Upper lobe of left lung (tissue), 4 donors: ENCODE results near the gene RNF208.

ENCODE experiments used
- EP300 ChIP-seq, 4 donors: sonication (generic); formaldehyde crosslinking; IDR thresholded peaks; one replicate each; pipeline ENCODE4 v1.5.1; 2017; ENCODE audit warnings: antibody characterized with exemption in 4 of 4, control low read depth in 2 of 4
- POLR2A ChIP-seq, 4 donors: fragments of 450-650 bp; IDR thresholded peaks; one replicate each; pipeline ENCODE4 v1.5.1; 2016 to 2017; ENCODE audit warnings: antibody characterized with exemption in 4 of 4, mild to moderate bottlenecking in 2 of 4
- POLR2AphosphoS5 ChIP-seq, 2 donors: sonication (generic); formaldehyde crosslinking; IDR thresholded peaks; one replicate each; pipeline ENCODE4 v1.5.1; 2017; ENCODE audit warnings: antibody characterized with exemption in 2 of 2
- TF ChIP-seq, protein P1 (sequence below), 6 experiments: fragments of 450-650 bp in 4 of 6; fragments of 200-600 bp in 2 of 6; sonication (generic) in 2 of 6; IDR thresholded peaks; one replicate each; pipeline ENCODE4 v1.5.1; 2016 to 2019; ENCODE audit warnings: antibody characterized with exemption in 6 of 6

GRCh38 chr9:137265496-137266161 lies 43.6 kb upstream of the RNF208 start:
- TF ChIP-seq, protein P1, sequence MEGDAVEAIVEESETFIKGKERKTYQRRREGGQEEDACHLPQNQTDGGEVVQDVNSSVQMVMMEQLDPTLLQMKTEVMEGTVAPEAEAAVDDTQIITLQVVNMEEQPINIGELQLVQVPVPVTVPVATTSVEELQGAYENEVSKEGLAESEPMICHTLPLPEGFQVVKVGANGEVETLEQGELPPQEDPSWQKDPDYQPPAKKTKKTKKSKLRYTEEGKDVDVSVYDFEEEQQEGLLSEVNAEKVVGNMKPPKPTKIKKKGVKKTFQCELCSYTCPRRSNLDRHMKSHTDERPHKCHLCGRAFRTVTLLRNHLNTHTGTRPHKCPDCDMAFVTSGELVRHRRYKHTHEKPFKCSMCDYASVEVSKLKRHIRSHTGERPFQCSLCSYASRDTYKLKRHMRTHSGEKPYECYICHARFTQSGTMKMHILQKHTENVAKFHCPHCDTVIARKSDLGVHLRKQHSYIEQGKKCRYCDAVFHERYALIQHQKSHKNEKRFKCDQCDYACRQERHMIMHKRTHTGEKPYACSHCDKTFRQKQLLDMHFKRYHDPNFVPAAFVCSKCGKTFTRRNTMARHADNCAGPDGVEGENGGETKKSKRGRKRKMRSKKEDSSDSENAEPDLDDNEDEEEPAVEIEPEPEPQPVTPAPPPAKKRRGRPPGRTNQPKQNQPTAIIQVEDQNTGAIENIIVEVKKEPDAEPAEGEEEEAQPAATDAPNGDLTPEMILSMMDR (IDR thresholded peaks at IDR 0.05), result no peak
- TF ChIP-seq POLR2A (IDR thresholded peaks at IDR 0.05), result no peak
- no peak for TF ChIP-seq POLR2AphosphoS5 (IDR thresholded peaks at IDR 0.05)
- no peak for TF ChIP-seq EP300 (IDR thresholded peaks at IDR 0.05)
